ENCODE data around the gene MMS19. TPM values are rescaled to one million over a fixed set of nuclear protein-coding genes. Genes with fewer than 3 reads are reported as not detected.

Gene MMS19
- total RNA-seq, 1 experiment from 2014 or later: 70.6 TPM

GRCh38 chr10:97462309-97462708, 35.9 kb downstream of the MMS19 start:
- no peak for DNase-seq (ENCODE audit: low spot score)
- no peaks in the 10 kb centered on the region for H3K27me3 ChIP-seq (replicated peaks; ENCODE audit: insufficient read depth, low read depth, low read length, poor library complexity)
- TF ChIP-seq CTCF (conservative IDR thresholded peaks at IDR 0.05; ENCODE audit: low read depth, low read length) (no peak), EZH2 (IDR thresholded peaks at IDR 0.05; ENCODE audit: borderline replicate concordance, low read depth, low read length, poor library complexity, severe bottlenecking) (no peak)
- no peaks in the 10 kb centered on the region for H3K4me1 ChIP-seq (ENCODE audit: insufficient read depth, low read length, poor library complexity, severe bottlenecking)
- no peak overlapping the region for H3K4me3 ChIP-seq (ENCODE audit: low read depth, low read length, poor library complexity, severe bottlenecking)
- H3K27ac ChIP-seq (ENCODE audit: low read depth, low read length, poor library complexity, severe bottlenecking): no peak overlapping the region
- CTCF ChIA-PET: no interaction called here
- no TSS peak for BruUV-seq (replicated peaks)
- POLR2A ChIA-PET (ENCODE audit: low non-redundant PET): no interaction called here
- peaks cover 91% of the 10 kb centered on the region for H3K36me3 ChIP-seq (ENCODE audit: insufficient read depth, low read length, poor library complexity, severe bottlenecking)
- intact Hi-C loops (cut with micrococcal nuclease; ENCODE audit: unreplicated experiment): no loop called here
- no peaks in the 10 kb centered on the region for H3K9me3 ChIP-seq (ENCODE audit: low read depth, low read length, poor library complexity, severe bottlenecking)

- no peaks in the 10 kb centered on the region for H3K4me1 ChIP-seq (ENCODE audit: insufficient read depth, low read length, poor library complexity, severe bottlenecking)
- H3K36me3 ChIP-seq (ENCODE audit: insufficient read depth, low read length, poor library complexity, severe bottlenecking): peaks cover 93% of the 10 kb centered on the region
- no peak for TF ChIP-seq CTCF (conservative IDR thresholded peaks at IDR 0.05; ENCODE audit: low read depth, low read length)
- CTCF ChIA-PET: no interaction called here
- no peaks in the 10 kb centered on the region for H3K9me3 ChIP-seq (ENCODE audit: low read depth, low read length, poor library complexity, severe bottlenecking)
- POLR2A ChIA-PET (ENCODE audit: low non-redundant PET): no interaction called here
- no peak overlapping the region for H3K27ac ChIP-seq (ENCODE audit: low read depth, low read length, poor library complexity, severe bottlenecking)
- H3K4me3 ChIP-seq (ENCODE audit: low read depth, low read length, poor library complexity, severe bottlenecking): no peak overlapping the region
- no peaks in the 10 kb centered on the region for H3K27me3 ChIP-seq (replicated peaks; ENCODE audit: insufficient read depth, low read depth, low read length, poor library complexity)
- intact Hi-C loops (cut with micrococcal nuclease; ENCODE audit: unreplicated experiment): no loop called here
- no peak for DNase-seq (ENCODE audit: low spot score)
- BruUV-seq (replicated peaks): no TSS peak
Observed at GRCh38 chr10:97459933-97460332, 38.3 kb downstream of the MMS19 start.

- no TSS peak for BruUV-seq (replicated peaks)
- POLR2A ChIA-PET (ENCODE audit: low non-redundant PET): no interaction called here
- H3K27ac ChIP-seq (ENCODE audit: low read depth, low read length, poor library complexity, severe bottlenecking): no peak overlapping the region
- peaks cover 95% of the 10 kb centered on the region for H3K36me3 ChIP-seq (ENCODE audit: insufficient read depth, low read length, poor library complexity, severe bottlenecking)
- no peak for DNase-seq (ENCODE audit: low spot score)
- no peak overlapping the region for H3K4me3 ChIP-seq (ENCODE audit: low read depth, low read length, poor library complexity, severe bottlenecking)
- TF ChIP-seq EZH2 (IDR thresholded peaks at IDR 0.05; ENCODE audit: borderline replicate concordance, low read depth, low read length, poor library complexity, severe bottlenecking): no peak
- no peak for TF ChIP-seq CTCF (conservative IDR thresholded peaks at IDR 0.05; ENCODE audit: low read depth, low read length)
- H3K27me3 ChIP-seq (replicated peaks; ENCODE audit: insufficient read depth, low read depth, low read length, poor library complexity): no peaks in the 10 kb centered on the region
- H3K9me3 ChIP-seq (ENCODE audit: low read depth, low read length, poor library complexity, severe bottlenecking): no peaks in the 10 kb centered on the region
- CTCF ChIA-PET: no interaction called here
- H3K4me1 ChIP-seq (ENCODE audit: insufficient read depth, low read length, poor library complexity, severe bottlenecking): no peaks in the 10 kb centered on the region
- intact Hi-C loops (cut with micrococcal nuclease; ENCODE audit: unreplicated experiment): no loop called here
Observed at GRCh38 chr10:97459111-97459510, 39.1 kb downstream of the MMS19 start.

All from A673 (cell line).